Neural crest cell (in vitro differentiated cells): Measurements from ENCODE around the gene CTBP1. TPM values are rescaled to one million over a fixed set of nuclear protein-coding genes. Genes with fewer than 3 reads are reported as not detected.

Source experiments
- DNase-seq: peaks from one replicate; pipeline ENCODE4 v3.0.0; 2021; ENCODE audit warnings: low read depth, mixed read lengths, low spot score
- H3K27ac Mint-ChIP-seq: one replicate; pipeline ENCODE4 v1.8.0; 2021; ENCODE audit warnings: mild to moderate bottlenecking, mixed read lengths; ENCODE audit not compliant: unreplicated experiment
- H3K27me3 Mint-ChIP-seq: 2 replicates; pipeline ENCODE4 v1.8.0; 2021; ENCODE audit warnings: low read depth, mild to moderate bottlenecking, mixed read lengths
- H3K36me3 Mint-ChIP-seq: 2 replicates; pipeline ENCODE4 v1.8.0; 2021; ENCODE audit warnings: low read depth, mild to moderate bottlenecking, mixed read lengths
- H3K4me1 Mint-ChIP-seq: 2 replicates; pipeline ENCODE4 v1.8.0; 2021; ENCODE audit warnings: mixed read lengths
- H3K4me3 Mint-ChIP-seq: one replicate; pipeline ENCODE4 v1.8.0; 2021; ENCODE audit warnings: mild to moderate bottlenecking, mixed read lengths
- H3K9me3 Mint-ChIP-seq: 2 replicates; pipeline ENCODE4 v1.8.0; 2021; ENCODE audit warnings: mixed read lengths
- CTCF ChIP-seq: fragments of 200-600 bp; sonication (generic); conservative IDR thresholded peaks from 2 replicates; pipeline ENCODE4 v1.5.0; 2021; ENCODE audit warnings: antibody characterized with exemption, mild to moderate bottlenecking
- total RNA-seq: library from RNA; stranded (reverse); gene quantifications from 2 replicates; pipeline ENCODE4 v1.2.1, GENCODE V29; 2021

Gene CTBP1
- total RNA-seq, 1 donor from 2014 or later: 219 TPM

GRCh38 chr4:1187182-1187581 is 61.7 kb downstream of the CTBP1 start:
- Mint-ChIP-seq H3K9me3 (peaks cover 5% of the 10 kb centered on the region), H3K4me3 (no peak overlapping the region), H3K27me3 (peaks cover 30% of the 10 kb centered on the region), H3K36me3 (no peaks in the 10 kb centered on the region), H3K27ac (no peak overlapping the region), H3K4me1 (no peaks in the 10 kb centered on the region)
- no peak for TF ChIP-seq CTCF
- DNase-seq: no peak

GRCh38 chr4:1183985-1184773 is 64.8 kb downstream of the CTBP1 start:
- no peak for TF ChIP-seq CTCF
- Mint-ChIP-seq H3K4me3 (no peak overlapping the region), H3K4me1 (no peaks in the 10 kb centered on the region), H3K9me3 (peaks cover 15% of the 10 kb centered on the region), H3K36me3 (no peaks in the 10 kb centered on the region), H3K27me3 (peaks cover 55% of the 10 kb centered on the region), H3K27ac (no peak overlapping the region)
- no peak for DNase-seq

GRCh38 chr4:1182313-1182712 is 66.6 kb downstream of the CTBP1 start:
- H3K9me3 Mint-ChIP-seq: peaks cover 15% of the 10 kb centered on the region
- DNase-seq: no peak
- no peak for TF ChIP-seq CTCF
- no peaks in the 10 kb centered on the region for H3K36me3 Mint-ChIP-seq
- peaks cover 49% of the 10 kb centered on the region for H3K27me3 Mint-ChIP-seq
- no peak overlapping the region for H3K27ac Mint-ChIP-seq
- no peak overlapping the region for H3K4me3 Mint-ChIP-seq
- no peaks in the 10 kb centered on the region for H3K4me1 Mint-ChIP-seq

- Mint-ChIP-seq H3K9me3 (peaks cover 15% of the 10 kb centered on the region), H3K4me1 (no peaks in the 10 kb centered on the region), H3K27ac (no peak overlapping the region), H3K27me3 (peaks cover 48% of the 10 kb centered on the region), H3K36me3 (no peaks in the 10 kb centered on the region), H3K4me3 (no peak overlapping the region)
- no peak for TF ChIP-seq CTCF
- DNase-seq: no peak
These were observed 68.3 kb downstream of the CTBP1 start for GRCh38 chr4:1180663-1181062.

- no peak for TF ChIP-seq CTCF
These were observed 69.0 kb downstream of the CTBP1 start for GRCh38 chr4:1179976-1180375.

More at GRCh38 chr4:1179976-1180375, 69.0 kb downstream of the CTBP1 start:
- no peaks in the 10 kb centered on the region for H3K36me3 Mint-ChIP-seq
- no peak overlapping the region for H3K4me3 Mint-ChIP-seq
- DNase-seq: no peak
- H3K9me3 Mint-ChIP-seq: peaks cover 15% of the 10 kb centered on the region
- H3K27ac Mint-ChIP-seq: no peak overlapping the region
- peaks cover 49% of the 10 kb centered on the region for H3K27me3 Mint-ChIP-seq
- no peaks in the 10 kb centered on the region for H3K4me1 Mint-ChIP-seq
